Lower lobe of right lung (tissue), 2 donors: ENCODE data around the gene FANCG. TPM values are rescaled to one million over a fixed set of nuclear protein-coding genes. Genes with fewer than 3 reads are reported as not detected.

ENCODE experiments used
- ATAC-seq, 2 donors: fragments of 200-7000 bp; cut with Tn5 transposase; one replicate each; pipeline ENCODE4 v1.9.1; 2020 to 2022; ENCODE audit warnings: mild to moderate bottlenecking in 2 of 2, moderate library complexity in 2 of 2
- DNase-seq: peaks from one replicate; pipeline ENCODE4 v3.0.0-alpha.2; 2020
- H3K27ac ChIP-seq: fragments of 200-600 bp; one replicate; pipeline ENCODE4 v1.8.0; 2022
- H3K27me3 ChIP-seq: fragments of 200-600 bp; one replicate; pipeline ENCODE4 v1.8.0; 2022; ENCODE audit warnings: low read depth
- H3K36me3 ChIP-seq: fragments of 200-600 bp; one replicate; pipeline ENCODE4 v1.8.0; 2022; ENCODE audit warnings: mild to moderate bottlenecking
- H3K4me1 ChIP-seq: fragments of 200-600 bp; one replicate; pipeline ENCODE4 v1.8.0; 2022
- H3K4me3 ChIP-seq: fragments of 200-600 bp; one replicate; pipeline ENCODE4 v1.8.0; 2022; ENCODE audit warnings: mild to moderate bottlenecking
- H3K9me3 ChIP-seq: fragments of 200-600 bp; one replicate; pipeline ENCODE4 v1.8.0; 2022
- CTCF ChIP-seq: fragments of 200-600 bp; IDR thresholded peaks from one replicate; pipeline ENCODE4 v1.8.0; 2022; ENCODE audit warnings: antibody characterized with exemption, mild to moderate bottlenecking
- intact Hi-C: fragments of 100-400 bp; cut with DNase I; formaldehyde crosslinking; loops from one replicate; pipeline ENCODE4 v1.11.0; 2022
- total RNA-seq: library from RNA; stranded (reverse); fragmentation: NEBNext Ultra II Directional; extraction: Animal tissue kit (Norgen Biotek cat#: 25700); gene quantifications from one replicate; pipeline ENCODE4 v1.2.1, GENCODE V29; 2021
- donor health status: DM: no; HTN: yes; CAD: no; lungs with severe emphysema.

Gene FANCG
- total RNA-seq, 1 donor from 2014 or later, result 13.9 TPM

- ATAC-seq, result no peak
- DNase-seq, result no peak
- intact Hi-C loops, result no loop called here
- H3K27ac ChIP-seq, result no peak overlapping the region
- H3K4me1 ChIP-seq, result peaks cover 40% of the 10 kb centered on the region
- H3K27me3 ChIP-seq, result no peaks in the 10 kb centered on the region
- no peak for TF ChIP-seq CTCF
- no peaks in the 10 kb centered on the region for H3K36me3 ChIP-seq
- no peak overlapping the region for H3K4me3 ChIP-seq
- no peaks in the 10 kb centered on the region for H3K9me3 ChIP-seq
Observed at GRCh38 chr9:35074141-35074540, 5.6 kb downstream of the FANCG start.

GRCh38 chr9:35073279-35073612 is 6.5 kb downstream of the FANCG start:
- no peaks in the 10 kb centered on the region for H3K27me3 ChIP-seq
- TF ChIP-seq CTCF, result no peak
- H3K4me1 ChIP-seq, result peaks cover 40% of the 10 kb centered on the region
- ATAC-seq, result no peak
- DNase-seq, result no peak
- intact Hi-C loops, result no loop called here
- peaks cover 6% of the 10 kb centered on the region for H3K36me3 ChIP-seq
- no peaks in the 10 kb centered on the region for H3K9me3 ChIP-seq
- peak overlapping the region; percentile 98 for H3K4me3 ChIP-seq
- peak overlapping the region; percentile 100 for H3K27ac ChIP-seq

- H3K9me3 ChIP-seq, result no peaks in the 10 kb centered on the region
- no peak for TF ChIP-seq CTCF
- H3K36me3 ChIP-seq, result peaks cover 12% of the 10 kb centered on the region
- ATAC-seq (peak; percentile 96 to 97), DNase-seq (peak; percentile 98)
- no peaks in the 10 kb centered on the region for H3K27me3 ChIP-seq
- H3K4me1 ChIP-seq, result peaks cover 43% of the 10 kb centered on the region
- H3K27ac ChIP-seq, result peak within 1 kb of the TSS; percentile 100
- intact Hi-C loops, result no loop called here
- peak within 1 kb of the TSS; percentile 98 for H3K4me3 ChIP-seq
Observed at GRCh38 chr9:35072461-35073278, 7.1 kb downstream of the FANCG start, which contains the start of gene VCP. VCP (minus strand) TSS chr9:35072625; CDS start chr9:35072353, 272 bp downstream.

- peak; percentile 94 for DNase-seq
- peak; percentile 52 for TF ChIP-seq CTCF
- no peaks in the 10 kb centered on the region for H3K9me3 ChIP-seq
- no peaks in the 10 kb centered on the region for H3K27me3 ChIP-seq
- H3K27ac ChIP-seq, result peak overlapping the region; percentile 100
- intact Hi-C loops, result no loop called here
- ATAC-seq, result peak; percentile 90 to 93
- H3K4me3 ChIP-seq, result peak overlapping the region; percentile 98
- H3K4me1 ChIP-seq, result peaks cover 45% of the 10 kb centered on the region
- peaks cover 19% of the 10 kb centered on the region for H3K36me3 ChIP-seq
Observed at GRCh38 chr9:35071814-35072460, 7.8 kb downstream of the FANCG start.

GRCh38 chr9:35070823-35071813 is 8.6 kb downstream of the FANCG start:
- peak overlapping the region; percentile 100 for H3K27ac ChIP-seq
- intact Hi-C loops, result no loop called here
- no peaks in the 10 kb centered on the region for H3K9me3 ChIP-seq
- peaks cover 27% of the 10 kb centered on the region for H3K36me3 ChIP-seq
- ATAC-seq (no peak), DNase-seq (no peak)
- no peaks in the 10 kb centered on the region for H3K27me3 ChIP-seq
- peaks cover 45% of the 10 kb centered on the region for H3K4me1 ChIP-seq
- H3K4me3 ChIP-seq, result peak overlapping the region; percentile 98
- TF ChIP-seq CTCF, result no peak
